ENCODE data around the gene CDH5.

CDH5 gene

DNA sequence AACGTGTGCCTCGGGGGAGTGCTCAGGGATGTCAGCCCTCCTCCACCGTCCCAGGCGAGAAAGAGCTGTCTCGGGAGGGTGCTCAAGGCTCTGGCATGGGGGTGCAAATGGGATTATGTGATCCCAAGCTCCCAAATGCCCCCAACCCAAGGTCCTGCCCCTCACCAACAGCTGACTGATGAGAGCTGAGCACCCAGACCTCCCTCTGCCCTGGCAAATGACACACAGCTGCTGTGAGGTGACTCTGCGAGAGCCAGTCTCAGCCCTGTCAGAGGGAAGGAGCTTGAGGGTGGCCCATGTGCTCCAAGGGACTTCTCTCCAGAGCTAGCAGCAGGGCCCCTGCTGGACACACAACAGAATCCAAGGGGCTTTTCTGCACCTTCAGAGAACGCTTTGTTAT is 7.7 kb downstream of the CDH5 start:
- no peak for DNase-seq (ENCODE audit: low read depth)

DNA sequence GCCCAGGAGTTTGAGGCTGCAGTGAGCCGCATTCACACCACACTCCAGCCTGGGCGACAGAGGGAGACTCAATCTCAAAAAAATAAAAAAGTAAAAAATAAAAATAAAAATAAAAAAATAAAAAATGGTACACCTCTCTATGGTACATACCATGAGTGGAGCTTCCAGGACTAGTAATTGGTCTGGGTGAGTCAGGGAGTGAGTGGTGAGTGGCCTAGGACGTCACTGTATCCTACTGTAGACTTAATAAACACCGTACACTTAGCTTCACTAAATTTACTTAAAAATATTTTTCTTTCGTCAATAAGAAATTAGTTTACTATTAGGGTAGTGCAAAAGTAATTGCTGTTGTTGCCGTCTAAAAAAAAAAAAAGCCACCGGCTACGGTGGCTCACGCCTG is 9.0 kb downstream of the CDH5 start:
- no peak for DNase-seq (ENCODE audit: low read depth)

DNA sequence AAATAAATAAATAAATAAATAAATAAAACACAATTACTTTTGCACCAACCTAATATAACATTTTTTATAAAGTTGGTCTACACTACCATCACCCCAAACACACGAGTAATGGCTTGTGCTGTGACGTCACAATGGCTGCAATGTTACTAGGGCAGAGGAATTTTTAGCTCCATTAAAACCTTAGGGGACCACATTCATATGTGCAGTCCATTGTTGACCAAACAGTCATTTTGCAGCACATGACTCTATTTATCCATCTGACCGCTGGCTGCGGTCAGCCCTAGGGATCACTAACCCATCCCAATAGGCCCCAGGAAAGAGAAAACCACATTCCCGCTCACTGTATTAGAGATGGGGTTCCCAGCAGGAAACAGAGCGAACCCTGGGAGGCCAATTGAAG is 9.6 kb downstream of the CDH5 start:
- no peak for DNase-seq (ENCODE audit: low read depth)

DNA sequence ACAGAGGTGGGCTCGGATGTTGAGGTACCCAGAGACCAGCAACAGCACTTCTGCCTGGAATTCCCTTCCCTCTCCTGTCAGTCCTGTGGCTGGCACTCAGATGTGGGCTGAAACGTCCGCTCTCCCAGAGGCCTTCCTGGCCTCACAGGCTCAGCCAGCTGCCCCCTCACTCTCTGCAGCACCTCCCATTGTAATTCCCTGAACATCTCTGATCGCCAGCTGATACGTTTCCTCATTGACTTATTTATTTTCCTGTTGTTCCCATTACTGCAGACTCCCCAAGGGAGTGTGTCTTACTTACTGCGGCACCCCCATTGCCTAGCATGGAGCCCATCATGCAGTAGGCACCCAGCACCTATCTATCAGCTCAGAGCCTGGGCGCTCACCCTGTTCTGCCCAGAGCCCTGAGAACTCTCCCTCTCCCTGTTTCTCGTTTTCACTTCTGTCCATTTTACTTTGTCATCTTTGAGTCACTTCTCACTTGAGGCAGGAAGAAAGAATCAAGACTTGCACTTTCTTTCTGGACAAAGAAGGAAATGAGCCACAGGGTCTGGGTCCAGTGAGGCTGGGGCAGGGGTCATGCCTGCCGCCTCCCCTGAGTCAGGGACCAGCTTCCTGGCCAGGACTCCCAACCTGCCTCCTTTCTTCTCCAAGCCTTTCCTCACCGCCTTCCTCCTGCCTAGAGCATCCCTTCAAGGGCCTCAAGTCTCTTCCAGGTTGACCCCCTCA is 10.2 kb downstream of the CDH5 start:
- no peak for DNase-seq (ENCODE audit: low read depth)

DNA sequence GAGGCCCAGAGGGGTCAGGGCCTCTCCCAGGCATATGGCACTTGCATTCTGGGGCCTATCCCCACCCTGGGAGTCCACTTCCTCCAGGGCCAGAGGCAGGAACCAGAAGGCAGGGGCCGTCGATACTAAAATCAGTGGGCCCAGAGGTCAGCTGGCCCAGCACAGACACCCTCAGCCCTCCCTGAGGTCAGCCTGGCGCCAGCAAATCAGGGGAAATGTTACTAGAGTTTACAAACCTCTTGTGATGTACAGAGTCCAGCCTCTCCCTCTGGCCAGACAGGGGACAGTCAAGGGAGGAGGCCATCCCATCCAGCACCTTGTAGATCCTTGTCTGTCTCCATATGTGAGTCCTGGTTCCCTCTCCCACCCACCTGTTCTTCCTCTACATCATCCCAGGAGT is 10.8 kb downstream of the CDH5 start:
- DNase-seq (ENCODE audit: low read depth) = no peak

DNA sequence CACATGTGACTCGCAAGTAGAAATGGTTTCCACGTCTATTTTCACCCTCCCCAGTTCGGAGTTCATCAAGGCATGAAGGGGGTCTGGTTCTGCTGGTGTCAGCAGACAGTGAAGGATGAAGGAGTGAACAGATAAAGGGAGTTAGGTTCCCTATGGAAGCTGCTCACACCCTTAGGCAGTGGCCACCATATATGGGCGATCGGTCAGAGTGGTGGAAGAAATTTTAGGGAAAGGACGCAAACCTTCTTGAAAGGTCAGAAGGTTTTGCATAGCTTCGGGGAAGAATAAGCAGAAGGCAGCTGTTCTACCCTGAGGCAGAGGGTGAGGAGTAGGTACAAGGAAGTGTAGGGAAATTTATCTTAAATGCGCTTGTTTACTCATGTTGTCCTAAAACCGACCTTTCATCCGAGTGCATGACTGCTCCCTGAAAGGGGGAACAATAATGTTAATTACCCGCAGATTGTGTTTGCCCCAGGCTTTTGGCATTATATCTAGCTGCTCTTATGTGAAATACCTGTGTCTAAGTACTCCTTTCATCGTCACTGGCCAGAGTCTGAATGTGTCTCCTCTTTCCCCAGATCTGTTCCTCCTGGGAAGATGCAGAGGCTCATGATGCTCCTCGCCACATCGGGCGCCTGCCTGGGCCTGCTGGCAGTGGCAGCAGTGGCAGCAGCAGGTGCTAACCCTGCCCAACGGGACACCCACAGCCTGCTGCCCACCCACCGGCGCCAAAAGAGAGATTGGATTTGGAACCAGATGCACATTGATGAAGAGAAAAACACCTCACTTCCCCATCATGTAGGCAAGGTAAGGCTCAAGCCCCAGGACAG is 12.5 kb downstream of the CDH5 start:
- DNase-seq (ENCODE audit: low read depth) = no peak

DNA sequence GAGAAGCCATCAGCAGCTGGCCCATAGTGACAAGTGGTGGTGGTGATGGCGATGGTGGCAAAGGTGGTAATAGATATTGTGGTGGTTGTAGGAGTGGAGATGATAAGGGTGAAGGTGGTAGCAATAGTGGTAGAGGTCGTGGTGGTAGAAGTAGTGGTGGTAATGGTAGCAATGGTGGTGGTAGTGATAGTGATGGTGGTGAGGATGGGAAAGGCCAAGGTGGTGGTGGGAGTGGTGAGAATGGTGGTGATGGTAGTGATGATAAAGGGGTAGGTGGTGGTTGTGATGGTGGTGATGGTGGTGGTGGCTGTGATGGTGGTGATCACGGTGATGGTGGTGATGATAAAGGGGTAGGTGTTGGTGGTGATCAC is 13.1 kb downstream of the CDH5 start:
- DNase-seq (ENCODE audit: low read depth) = no peak

DNA sequence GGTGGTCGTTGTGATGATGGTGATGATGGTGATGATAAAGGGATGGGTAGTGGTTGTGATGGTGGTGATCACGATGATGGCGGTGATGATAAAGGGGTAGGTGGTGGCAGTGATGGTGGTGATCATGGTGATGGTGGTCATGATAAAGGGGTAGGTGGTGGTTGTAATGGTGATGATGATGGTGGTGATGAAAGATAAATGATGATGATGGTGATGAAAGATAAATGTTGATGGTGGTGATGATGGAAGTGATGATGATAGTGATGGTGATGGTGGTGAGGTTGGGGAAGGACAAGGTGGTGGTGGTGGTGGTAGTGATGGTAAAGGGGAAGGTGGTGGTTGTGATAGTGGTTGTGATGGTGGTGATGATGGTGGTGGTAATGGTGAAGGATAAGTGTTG is 13.9 kb downstream of the CDH5 start:
- DNase-seq (ENCODE audit: low read depth) = no peak

DNA sequence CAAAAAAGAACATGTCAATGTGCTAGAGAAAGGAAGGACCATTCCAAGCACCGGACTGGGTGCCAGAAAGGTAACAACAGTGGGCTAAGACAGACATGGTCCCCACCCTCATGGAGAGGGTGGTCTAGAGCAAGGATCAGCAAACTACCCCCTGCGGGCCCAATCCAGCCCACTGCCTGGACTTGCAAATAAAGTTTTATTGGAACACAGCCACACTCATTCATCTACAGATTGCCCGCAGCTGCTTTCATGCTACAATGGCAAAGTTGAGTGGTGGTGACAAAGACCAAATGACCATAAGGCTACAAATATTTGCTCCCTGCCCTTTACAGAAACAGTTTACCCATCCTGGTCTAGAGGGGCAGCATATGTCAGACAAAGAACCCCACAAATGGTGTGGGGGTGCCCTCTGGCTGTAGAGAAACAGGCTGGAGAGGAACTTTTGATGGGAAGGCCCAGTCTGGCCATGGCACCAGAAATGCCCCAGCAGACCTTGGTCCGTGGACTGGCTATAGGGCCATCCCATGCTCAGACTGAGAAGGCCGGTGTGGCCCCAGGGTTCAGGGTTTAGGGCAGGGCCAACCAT is 15.2 kb downstream of the CDH5 start:
- DNase-seq (ENCODE audit: low read depth) = no peak

DNA sequence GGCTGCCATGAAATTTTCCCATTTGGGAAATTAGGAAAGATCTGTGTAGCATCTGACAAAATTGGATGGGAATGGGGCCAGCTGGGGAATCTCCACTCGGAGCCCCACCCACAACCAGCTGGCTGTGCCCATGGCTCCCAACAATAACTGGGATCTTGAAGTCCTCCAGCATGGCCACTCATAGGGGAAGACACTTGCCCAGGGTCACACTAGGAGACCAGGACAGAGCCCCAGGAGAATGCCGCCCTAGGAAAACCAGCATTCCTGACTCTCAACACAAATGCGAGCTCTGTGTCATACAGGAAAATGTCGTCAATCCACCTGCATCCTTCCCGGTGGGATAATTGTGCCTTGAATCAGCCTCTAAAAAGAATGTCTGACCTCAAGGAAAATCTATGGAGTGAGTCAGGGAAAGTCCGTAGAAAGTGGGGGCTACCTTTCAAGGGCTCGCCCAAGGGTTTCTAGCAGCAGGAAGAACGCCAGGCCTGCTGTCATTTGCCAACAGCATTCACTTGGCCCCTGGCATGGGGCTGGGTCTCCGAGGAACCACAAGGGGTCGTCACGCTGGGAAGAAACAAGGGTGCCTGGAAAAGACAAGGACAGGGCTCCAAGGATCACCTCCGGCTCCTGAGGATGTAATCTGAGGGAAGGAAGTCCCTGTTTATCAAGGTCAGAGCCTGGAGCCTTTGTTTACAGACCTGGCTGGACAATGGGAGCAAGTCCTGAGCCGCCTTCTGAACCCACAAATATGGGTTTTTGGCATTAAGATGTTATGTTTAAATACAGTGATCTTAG is 15.9 kb downstream of the CDH5 start:
- DNase-seq (ENCODE audit: low read depth) = no peak

DNA sequence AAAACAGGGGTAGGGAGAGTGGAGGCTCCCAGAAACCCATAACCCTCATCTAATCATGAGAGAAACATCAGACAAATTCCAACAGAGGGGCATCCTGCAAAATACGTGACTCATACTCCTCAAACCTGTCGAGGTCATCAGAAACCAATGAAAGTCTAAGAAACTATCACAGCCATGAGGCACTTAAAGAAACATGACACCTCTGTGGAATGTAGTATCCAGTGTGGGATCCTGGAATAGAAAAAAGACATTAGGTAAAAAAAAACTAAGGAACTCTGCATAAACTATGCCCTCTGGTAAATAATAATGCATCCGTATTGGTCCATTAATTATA is 16.4 kb downstream of the CDH5 start:
- DNase-seq (ENCODE audit: low read depth) = no peak

DNA sequence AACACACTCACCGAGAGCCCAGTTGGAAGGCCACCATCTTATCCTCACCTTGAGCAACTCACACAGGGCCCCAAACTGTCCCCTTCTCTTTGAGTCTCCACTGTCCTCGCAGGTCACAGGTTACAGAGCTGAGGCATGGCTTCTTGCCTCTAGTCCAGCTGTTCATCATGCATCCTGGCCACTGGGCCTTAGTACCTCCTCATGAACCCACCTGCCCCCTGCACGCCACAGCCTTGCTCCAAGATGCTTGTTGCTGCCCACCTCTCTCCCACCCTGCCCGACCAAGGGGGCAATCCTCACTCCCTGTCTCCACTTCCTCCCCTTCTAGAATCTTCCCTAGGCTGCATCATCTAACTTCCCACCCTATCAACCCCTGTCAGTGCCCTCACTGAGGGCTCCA is 17.1 kb downstream of the CDH5 start:
- no peak for DNase-seq (ENCODE audit: low read depth)

DNA sequence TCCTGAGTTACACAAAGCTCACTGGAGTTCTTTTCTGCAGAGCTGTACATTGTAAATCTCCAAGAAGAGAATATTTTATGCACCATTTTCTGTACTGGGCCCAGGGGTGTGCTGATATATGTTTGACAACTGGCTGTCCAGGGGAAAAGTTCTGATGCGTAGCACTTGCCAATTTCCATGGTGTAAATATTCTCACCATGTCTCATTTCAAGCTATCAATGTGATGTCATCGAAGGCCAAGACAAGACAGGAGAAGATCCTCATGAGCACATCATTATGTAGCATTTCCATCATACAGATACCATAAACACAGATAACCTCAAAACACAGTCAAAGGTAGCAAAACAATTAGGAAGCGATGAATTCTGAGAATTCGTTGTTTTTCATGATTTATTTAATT is 18.9 kb downstream of the CDH5 start:
- no peak for DNase-seq (ENCODE audit: low read depth)

DNA sequence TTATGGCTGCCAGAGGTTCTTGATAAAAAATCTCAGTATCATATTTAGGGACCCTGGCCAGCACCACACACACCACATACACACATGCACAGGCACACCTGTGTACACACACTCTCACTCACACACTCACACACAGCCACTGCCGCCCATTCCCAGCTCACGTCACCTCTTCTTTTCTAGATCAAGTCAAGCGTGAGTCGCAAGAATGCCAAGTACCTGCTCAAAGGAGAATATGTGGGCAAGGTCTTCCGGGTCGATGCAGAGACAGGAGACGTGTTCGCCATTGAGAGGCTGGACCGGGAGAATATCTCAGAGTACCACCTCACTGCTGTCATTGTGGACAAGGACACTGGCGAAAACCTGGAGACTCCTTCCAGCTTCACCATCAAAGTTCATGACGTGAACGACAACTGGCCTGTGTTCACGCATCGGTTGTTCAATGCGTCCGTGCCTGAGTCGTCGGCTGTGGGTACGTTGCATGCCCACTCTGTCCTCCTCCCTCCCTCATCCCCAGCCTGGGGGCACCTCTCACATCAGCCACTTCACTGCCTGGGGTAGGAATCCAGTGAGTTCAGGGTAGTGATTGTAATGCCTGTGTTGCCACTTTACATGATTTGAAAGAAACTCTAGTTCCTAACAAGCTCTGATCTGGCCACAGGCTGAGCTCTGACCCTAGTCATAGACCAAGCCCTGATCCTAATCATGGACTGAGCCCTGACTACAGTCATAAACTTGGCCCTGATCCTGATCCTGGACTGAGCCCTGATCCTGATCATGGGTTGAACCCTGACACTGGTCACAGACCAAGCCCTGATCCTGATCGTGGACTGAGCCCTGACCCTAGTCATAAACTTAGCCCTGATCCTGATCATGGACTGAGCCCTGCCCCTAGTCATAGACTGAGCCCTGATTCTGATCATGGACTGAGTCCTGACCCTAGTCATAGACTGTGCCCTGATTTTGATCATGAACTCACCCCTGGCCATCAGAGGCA is 20.4 kb downstream of the CDH5 start:
- no peak for DNase-seq (ENCODE audit: low read depth)

DNA sequence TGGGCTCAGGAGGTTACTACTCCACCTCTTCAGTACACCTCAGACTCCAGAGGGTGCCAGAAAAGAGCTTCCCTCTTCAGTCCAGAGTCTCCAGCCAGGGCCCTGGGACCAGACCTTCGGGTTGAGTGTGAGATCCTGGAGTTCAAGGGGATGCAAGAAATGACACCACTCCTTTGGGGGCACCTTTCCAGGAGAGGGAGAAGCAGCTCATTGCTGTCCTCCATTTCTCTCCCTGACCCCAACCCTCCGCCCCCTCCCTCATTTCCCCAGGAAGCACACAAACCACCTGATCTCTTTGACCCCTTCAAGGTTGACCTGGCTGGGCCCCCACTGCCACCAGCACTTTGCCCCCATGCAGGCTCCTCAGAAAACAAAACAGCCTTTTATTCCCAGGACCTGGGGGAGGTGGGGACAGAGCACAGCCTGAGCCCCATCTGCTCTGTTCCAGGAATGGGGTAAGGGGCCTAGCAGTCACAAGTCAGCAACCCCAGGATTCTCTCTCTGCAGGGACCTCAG is 21.4 kb downstream of the CDH5 start:
- no peak for DNase-seq (ENCODE audit: low read depth)

DNA sequence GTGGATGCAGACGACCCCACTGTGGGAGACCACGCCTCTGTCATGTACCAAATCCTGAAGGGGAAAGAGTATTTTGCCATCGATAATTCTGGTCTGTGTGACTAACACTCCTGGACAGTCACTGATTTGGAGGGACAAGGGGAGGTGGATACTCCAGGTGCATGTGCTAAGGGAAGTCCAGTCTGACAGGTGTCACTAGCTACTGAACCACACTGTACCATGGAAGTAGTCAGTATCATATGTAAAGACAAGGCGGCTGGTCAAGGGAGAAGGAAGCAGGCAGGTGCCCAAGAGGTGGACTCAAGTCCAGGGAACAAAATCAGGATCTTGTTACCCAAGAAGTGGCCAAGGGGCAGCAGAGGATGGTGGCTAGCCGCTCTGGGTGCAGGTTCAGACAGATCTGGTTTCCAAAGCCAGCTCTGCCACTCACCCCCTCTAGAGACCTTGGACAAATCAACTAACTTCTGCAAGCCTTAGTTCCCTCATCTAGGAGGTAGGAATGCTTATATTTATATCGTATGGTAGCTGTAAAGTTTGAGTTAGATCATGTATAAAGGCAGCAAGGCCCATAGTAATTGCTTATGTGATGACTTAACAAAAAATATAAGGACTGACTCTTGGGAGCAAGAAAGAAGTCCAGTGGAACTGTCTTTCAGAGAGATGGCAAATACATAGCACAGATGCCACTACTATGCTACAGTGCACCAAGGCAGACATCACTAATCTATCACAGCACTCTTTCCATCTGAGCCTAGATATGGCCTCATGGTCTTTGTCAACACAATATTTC is 22.1 kb downstream of the CDH5 start:
- no peak for DNase-seq (ENCODE audit: low read depth)

DNA sequence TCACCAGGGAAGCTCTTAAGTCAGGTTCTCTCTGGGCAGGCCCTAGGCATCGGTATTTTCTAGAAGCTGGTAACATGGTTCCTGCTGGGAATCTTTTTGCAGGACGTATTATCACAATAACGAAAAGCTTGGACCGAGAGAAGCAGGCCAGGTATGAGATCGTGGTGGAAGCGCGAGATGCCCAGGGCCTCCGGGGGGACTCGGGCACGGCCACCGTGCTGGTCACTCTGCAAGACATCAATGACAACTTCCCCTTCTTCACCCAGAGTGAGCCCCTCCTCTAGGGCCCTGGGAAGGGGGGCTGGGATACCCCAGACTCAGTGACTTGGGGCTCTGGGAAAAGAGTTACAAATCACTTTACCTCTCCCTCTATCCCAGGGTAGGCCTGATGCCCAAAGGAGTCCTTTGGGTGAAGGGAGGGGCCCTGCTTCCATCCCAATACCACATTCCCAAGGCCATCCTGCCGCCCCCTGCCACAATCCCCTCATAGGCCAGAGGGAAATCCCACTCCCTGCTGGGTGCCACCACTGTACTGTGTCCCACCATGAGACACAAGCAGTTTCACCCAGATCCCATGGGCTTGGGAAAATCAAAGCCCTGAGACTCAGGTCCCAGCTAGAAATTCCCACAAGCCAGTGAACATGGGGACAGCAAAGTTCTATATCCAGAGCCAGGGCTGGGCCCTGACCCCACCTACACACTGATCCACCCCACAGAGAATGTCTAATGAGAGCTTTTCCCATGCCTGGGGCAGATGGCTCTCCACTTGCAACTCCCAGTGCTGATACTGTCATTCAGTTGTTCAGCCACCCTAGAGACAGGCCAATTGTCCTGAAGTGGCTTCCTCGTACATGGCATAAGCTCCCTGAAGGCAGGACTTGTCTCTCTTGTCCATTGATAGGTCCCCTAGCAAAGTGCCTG is 23.0 kb downstream of the CDH5 start:
- DNase-seq (ENCODE audit: low read depth) = no peak

DNA sequence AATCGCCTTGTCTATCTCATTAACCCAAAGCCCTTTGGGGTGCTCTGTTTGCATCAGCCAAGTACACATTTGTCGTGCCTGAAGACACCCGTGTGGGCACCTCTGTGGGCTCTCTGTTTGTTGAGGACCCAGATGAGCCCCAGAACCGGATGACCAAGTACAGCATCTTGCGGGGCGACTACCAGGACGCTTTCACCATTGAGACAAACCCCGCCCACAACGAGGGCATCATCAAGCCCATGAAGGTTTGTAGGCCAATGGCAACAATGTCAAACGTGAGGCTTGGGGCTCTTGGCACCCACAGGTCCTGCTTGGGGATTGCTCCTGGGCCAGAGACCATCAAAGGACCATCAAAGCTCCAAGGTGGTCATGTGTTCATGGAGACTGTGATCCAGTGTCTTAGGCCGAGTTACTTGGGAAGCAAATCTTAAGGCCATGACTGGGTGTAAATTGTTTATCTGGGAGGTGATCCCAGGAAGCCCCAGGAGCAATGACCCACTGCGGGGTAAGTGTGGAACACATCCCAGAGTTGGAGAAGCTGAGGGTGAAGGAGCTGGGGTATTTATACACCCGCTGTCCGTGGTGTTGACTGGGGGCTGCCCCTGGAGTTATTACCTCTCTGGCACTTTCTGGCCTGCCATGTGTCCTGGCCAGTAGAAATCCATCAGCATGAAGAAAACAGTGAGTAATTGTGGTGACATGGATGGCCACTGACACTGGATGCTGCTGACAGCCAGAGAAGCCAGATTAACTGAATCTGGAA is 24.0 kb downstream of the CDH5 start:
- DNase-seq (ENCODE audit: low read depth) = no peak
